Measurements from ENCODE around the gene ZSCAN16.

DNA sequence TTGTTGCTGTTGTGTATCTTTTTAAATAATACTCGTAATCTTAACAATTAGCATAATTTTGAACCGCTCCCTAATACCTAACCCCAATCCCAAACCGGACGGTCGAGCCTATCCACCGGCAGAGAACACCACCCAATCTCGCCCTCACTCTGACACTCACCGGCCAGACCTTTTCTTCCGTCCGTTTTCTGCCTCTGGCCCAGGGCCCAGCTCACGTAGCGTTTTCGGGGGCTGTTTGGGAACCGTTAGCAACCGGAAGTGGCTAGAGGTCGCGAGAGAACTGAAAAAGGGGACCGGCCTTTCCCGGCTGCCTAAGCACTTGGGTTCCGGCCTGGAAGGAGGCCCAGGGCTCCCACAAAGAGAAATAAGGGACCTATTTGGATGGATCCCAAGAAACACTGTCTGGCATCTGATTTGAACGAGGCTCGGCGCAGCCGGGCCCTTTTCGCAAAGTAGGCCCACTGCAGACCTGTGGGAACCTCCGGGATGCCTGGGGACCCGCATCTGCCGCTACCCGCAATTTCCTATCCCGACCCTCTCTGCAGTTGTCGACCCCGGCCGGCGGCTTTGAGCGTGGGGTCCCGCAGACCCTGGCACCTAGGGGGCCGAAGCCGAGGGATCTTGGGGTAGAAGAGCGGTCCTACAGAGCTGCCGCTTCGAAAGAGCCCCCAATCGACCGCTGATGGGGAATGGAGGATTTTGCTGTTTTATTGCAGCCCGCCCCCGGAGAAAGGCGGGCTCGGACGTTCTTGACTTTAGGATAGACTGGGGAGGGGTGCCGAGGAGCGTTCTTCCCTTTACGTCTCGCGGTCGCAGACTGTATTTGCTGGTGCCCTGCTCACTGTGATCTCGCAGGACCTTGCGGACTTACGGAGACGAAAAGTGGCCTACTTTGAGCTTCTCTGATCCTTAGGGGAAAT lies 12.4 kb downstream of the ZSCAN16 start:
- TF ChIP-seq LEF1 (IDR thresholded peaks at IDR 0.05; ENCODE audit: borderline replicate concordance) (no peak), SP1 (IDR thresholded peaks at IDR 0.05) (no peak), ZNF384 (IDR thresholded peaks at IDR 0.05) (no peak), CTBP1 (IDR thresholded peaks at IDR 0.05; ENCODE audit: borderline replicate concordance) (peak; percentile 85; the same call in 1 of the 2 replicates), FOXA1 (IDR thresholded peaks at IDR 0.05) (no peak), ARNT (IDR thresholded peaks at IDR 0.05) (no peak), BHLHE40 (IDR thresholded peaks at IDR 0.05; ENCODE audit: borderline replicate concordance) (no peak), HDGF (IDR thresholded peaks at IDR 0.05; ENCODE audit: borderline replicate concordance) (no peak), SUZ12 (IDR thresholded peaks at IDR 0.05) (no peak), L3MBTL2 (conservative IDR thresholded peaks at IDR 0.05) (peak; percentile 87), NFRKB (IDR thresholded peaks at IDR 0.05) (peak; percentile 25; the same call in 1 of the 2 replicates), TARDBP (IDR thresholded peaks at IDR 0.05) (no peak)

All from HEK293T (cell line).